NCI-H82 (cell line): ENCODE results near the gene ATP6V1E1.

Experiments
- DNase-seq: peaks from one replicate; lab custom pipeline; 2025; lab: John Stamatoyannopoulos, UW

Gene ATP6V1E1

DNA sequence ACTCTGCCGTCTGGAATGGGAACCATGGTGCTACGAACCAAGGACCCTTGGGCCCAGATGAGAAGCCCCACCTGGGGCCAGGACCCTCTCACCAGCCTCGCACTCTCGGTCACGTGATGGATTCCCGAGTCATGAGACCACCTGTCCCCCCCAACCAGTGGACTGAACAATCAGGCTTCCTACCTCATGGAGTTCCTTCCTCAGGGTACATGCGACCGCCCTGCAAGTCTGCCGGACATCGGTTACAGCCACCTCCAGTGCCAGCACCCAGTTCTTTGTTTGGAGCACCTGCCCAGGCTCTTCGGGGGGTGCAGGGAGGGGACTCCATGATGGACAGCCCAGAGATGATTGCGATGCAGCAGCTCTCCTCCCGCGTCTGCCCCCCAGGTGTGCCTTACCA is 86.1 kb downstream of the ATP6V1E1 start:
- DNase-seq, result no peak
